ENCODE data around the gene SYT7.

Gene SYT7

DNA sequence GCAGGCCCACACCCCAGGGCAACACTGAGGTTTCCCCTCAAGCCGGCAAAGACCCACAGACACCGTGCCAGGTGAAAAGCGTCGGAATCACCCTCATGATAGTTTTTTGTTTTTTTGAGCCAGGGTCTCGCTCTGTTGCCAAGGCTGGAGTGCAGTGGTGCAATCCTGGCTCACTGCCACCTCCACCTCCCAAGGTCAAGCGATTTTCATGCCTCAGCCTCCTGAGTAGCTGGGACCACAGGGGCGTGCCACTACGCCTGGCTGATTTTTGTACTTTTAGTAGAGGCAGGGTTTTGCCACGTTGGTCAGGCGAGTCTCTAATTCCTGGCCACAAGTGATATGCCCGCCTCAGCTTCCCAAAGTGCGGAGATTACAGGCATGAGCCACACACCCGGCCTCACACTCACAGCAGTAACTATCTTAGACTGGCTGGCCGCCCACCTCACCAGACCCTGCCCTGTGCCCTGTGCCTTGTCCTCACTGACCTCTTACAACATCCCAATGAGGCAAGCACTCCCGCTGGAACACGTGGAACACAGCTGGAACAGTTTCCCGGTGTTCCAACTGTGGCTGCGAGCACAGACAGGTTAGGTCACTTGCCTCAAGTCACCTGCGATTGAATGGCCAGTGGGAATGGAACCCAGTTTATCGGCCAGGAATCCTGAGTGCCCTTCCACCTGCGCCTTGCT lies 51.2 kb downstream of the SYT7 start:
- Histone ChIP-seq H3K9me3 (replicated peaks; ENCODE audit: low read length) (no peaks in the 10 kb centered on the region), H3K36me3 (ENCODE audit: insufficient read depth, low read length) (no peaks in the 10 kb centered on the region), H3K4me2 (ENCODE audit: low read length) (no peak overlapping the region), H3K27me3 (ENCODE audit: control insufficient read depth, insufficient read depth, low read length) (peaks cover 72% of the 10 kb centered on the region), H3K4me3 (ENCODE audit: low read length) (no peak overlapping the region), H3K9ac (ENCODE audit: low read depth, low read length) (no peak overlapping the region), H3K4me1 (ENCODE audit: control insufficient read depth, insufficient read depth, low read length) (no peaks in the 10 kb centered on the region)

DNA sequence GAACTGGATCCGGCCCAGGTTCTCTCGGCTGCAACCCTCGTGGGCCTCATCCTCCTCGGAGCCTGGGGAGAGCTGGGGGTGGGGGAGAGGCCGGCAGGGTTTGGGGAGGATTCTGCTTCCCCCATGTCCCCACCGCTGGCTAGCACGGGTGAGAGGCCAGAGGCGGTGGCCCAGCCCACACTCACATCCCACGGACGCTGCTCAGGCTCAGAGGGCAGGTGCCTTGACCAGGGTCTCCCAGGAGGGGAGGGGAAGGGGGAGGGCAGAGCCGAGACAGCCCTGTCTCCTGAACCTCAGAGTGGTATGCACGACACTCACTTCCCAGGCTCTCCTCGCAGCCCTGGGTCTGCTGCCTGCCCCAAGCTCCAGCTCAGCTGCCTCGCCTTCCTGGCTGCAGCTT lies 52.8 kb downstream of the SYT7 start:
- H3K9ac ChIP-seq (ENCODE audit: low read depth, low read length): no peak overlapping the region
- no peaks in the 10 kb centered on the region for H3K9me3 ChIP-seq (replicated peaks; ENCODE audit: low read length)
- H3K36me3 ChIP-seq (ENCODE audit: insufficient read depth, low read length): no peaks in the 10 kb centered on the region
- no peaks in the 10 kb centered on the region for H3K4me1 ChIP-seq (ENCODE audit: control insufficient read depth, insufficient read depth, low read length)
- peaks cover 72% of the 10 kb centered on the region for H3K27me3 ChIP-seq (ENCODE audit: control insufficient read depth, insufficient read depth, low read length)
- no peak overlapping the region for H3K4me2 ChIP-seq (ENCODE audit: low read length)
- no peak overlapping the region for H3K4me3 ChIP-seq (ENCODE audit: low read length)

DNA sequence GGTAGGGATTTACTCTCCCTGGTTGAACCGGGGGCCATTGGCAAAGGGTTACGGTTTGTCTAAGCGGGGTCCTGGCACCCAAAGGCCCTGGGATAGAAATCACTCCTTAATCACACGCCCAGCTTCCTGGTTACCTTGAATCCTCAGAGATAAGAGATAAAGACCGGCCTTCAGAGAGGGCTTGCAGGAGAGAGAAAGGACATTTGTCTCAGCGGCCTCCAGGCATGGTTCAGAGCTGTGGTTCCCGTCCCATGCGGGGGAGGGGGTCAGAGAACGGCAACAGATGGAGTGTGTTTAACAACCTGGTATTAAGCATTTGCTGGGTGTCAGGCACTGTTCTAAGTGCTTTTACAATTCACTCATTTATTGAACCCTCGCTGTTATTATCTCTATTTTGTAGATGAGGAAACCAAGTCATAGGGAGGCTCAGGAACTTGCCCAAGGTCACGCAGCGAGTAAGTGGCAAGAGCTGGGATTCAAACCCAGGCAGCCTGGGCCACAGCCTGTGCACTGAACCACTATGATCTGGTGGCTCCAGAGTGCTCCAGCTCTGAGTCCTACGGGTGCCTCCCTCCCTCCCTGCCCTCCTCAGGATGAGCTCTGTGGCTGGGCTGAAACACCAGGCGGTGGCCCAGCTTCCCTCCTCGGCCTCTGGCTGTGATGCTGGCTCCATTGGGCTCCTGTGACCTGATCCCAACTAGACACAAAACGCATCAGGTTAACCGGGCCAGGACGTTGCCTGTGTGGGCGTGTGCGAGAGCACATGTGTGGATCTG lies 53.7 kb downstream of the SYT7 start:
- Histone ChIP-seq H3K27me3 (ENCODE audit: control insufficient read depth, insufficient read depth, low read length) (peaks cover 74% of the 10 kb centered on the region), H3K9me3 (replicated peaks; ENCODE audit: low read length) (no peaks in the 10 kb centered on the region), H3K4me1 (ENCODE audit: control insufficient read depth, insufficient read depth, low read length) (no peaks in the 10 kb centered on the region), H3K9ac (ENCODE audit: low read depth, low read length) (no peak overlapping the region), H3K4me2 (ENCODE audit: low read length) (no peak overlapping the region), H3K36me3 (ENCODE audit: insufficient read depth, low read length) (no peaks in the 10 kb centered on the region), H3K4me3 (ENCODE audit: low read length) (no peak overlapping the region)

DNA sequence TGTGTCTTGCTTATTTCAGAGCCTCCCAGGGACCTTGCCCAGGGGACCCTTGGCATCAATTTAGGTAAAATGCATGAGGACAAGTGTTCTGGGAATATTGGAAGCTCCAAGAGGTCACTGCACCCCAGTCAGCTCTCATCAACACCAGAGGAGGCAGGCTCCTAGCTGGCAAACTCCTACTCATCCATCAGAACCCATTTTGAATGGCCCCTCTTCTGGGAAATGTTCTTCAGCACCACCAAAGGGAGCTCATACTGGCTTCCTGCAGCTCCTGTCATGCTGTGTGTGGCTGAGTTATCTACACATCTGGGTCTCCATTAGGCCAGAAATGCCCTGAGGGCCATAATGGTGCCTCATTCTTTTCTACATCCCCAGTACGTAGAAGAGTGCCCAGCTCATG lies 54.6 kb downstream of the SYT7 start:
- no peak overlapping the region for H3K9ac ChIP-seq (ENCODE audit: low read depth, low read length)
- no peaks in the 10 kb centered on the region for H3K9me3 ChIP-seq (replicated peaks; ENCODE audit: low read length)
- H3K27me3 ChIP-seq (ENCODE audit: control insufficient read depth, insufficient read depth, low read length): peaks cover 74% of the 10 kb centered on the region
- no peaks in the 10 kb centered on the region for H3K4me1 ChIP-seq (ENCODE audit: control insufficient read depth, insufficient read depth, low read length)
- H3K4me2 ChIP-seq (ENCODE audit: low read length): no peak overlapping the region
- no peaks in the 10 kb centered on the region for H3K36me3 ChIP-seq (ENCODE audit: insufficient read depth, low read length)
- no peak overlapping the region for H3K4me3 ChIP-seq (ENCODE audit: low read length)

DNA sequence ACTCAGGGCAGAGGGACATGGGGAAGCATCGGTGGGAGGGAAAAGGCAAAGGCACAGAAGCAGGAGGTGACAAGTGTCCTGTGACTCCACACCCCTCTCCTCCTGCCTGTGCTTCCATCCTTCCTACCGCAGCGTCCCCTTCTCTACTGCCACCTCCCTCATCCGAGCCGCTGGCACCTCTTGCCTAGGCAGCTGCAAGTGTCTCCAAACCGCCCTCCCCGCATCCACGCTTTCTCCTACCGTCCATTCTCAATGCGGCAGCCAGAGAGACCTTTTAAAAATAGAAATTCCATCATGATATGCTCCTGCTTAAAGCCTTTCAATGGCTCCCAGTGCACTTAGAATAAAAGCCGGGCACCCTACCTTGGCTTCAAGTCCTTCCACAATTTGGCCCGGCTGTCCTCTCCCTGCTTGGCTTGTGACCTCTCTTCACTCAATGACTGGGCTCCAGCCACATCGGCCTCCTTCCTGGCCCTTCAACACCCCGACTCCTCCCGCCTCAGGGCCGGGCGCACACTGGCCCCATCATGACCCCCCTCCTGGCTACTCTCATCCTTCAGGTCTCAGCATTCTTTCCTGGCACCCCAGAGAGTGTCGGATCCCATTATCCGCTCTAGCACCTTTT lies 55.8 kb downstream of the SYT7 start:
- no peaks in the 10 kb centered on the region for H3K9me3 ChIP-seq (replicated peaks; ENCODE audit: low read length)
- H3K36me3 ChIP-seq (ENCODE audit: insufficient read depth, low read length): no peaks in the 10 kb centered on the region
- no peaks in the 10 kb centered on the region for H3K4me1 ChIP-seq (ENCODE audit: control insufficient read depth, insufficient read depth, low read length)
- no peak overlapping the region for H3K4me2 ChIP-seq (ENCODE audit: low read length)
- H3K4me3 ChIP-seq (ENCODE audit: low read length): no peak overlapping the region
- H3K27me3 ChIP-seq (ENCODE audit: control insufficient read depth, insufficient read depth, low read length): peaks cover 64% of the 10 kb centered on the region
- no peak overlapping the region for H3K9ac ChIP-seq (ENCODE audit: low read depth, low read length)

DNA sequence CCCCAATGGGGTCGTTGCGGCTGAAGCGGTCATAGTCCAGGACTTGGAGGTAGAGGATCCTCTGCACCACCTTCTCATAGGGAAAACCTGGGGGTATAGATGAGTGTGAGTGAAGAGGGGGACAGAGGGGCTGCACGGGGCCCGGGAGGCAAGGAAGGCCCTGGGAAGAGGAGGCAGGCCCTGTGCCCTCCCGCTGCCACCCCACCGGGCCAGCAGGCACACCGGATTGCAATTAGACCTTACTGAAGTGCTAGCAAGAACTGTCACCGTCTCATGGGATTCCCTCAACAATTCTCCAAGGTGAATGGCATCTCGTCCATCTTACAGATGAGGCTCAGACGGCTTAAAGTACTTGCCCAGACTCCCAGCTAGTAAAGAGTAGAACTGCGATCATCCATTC lies 56.4 kb downstream of the SYT7 start:
- Histone ChIP-seq H3K4me3 (ENCODE audit: low read length) (no peak overlapping the region), H3K9ac (ENCODE audit: low read depth, low read length) (no peak overlapping the region), H3K4me2 (ENCODE audit: low read length) (no peak overlapping the region), H3K4me1 (ENCODE audit: control insufficient read depth, insufficient read depth, low read length) (no peaks in the 10 kb centered on the region), H3K9me3 (replicated peaks; ENCODE audit: low read length) (no peaks in the 10 kb centered on the region), H3K36me3 (ENCODE audit: insufficient read depth, low read length) (no peaks in the 10 kb centered on the region), H3K27me3 (ENCODE audit: control insufficient read depth, insufficient read depth, low read length) (peaks cover 60% of the 10 kb centered on the region)

DNA sequence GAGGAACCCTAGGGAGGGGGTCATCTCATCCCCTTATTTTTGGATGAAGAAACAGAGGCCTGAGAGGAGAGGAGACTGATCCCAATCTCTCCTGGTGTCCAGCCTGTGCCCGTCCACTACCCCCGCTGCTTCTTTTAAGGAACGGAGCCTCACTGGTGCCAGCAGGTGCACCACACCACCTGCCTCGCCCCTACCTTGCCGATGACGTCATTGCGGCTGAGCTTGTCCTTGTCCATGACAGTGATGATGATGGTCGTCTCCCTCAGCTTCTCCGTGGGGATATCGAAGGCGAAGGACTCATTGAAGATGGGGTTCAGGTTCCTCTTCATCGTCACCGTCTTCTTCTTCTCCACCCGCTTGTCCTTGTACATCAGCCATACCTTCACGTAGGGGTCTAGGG lies 58.0 kb downstream of the SYT7 start:
- H3K4me2 ChIP-seq (ENCODE audit: low read length): no peak overlapping the region
- H3K27me3 ChIP-seq (ENCODE audit: control insufficient read depth, insufficient read depth, low read length): peaks cover 46% of the 10 kb centered on the region
- no peaks in the 10 kb centered on the region for H3K9me3 ChIP-seq (replicated peaks; ENCODE audit: low read length)
- H3K36me3 ChIP-seq (ENCODE audit: insufficient read depth, low read length): no peaks in the 10 kb centered on the region
- no peaks in the 10 kb centered on the region for H3K4me1 ChIP-seq (ENCODE audit: control insufficient read depth, insufficient read depth, low read length)
- no peak overlapping the region for H3K9ac ChIP-seq (ENCODE audit: low read depth, low read length)
- H3K4me3 ChIP-seq (ENCODE audit: low read length): no peak overlapping the region

DNA sequence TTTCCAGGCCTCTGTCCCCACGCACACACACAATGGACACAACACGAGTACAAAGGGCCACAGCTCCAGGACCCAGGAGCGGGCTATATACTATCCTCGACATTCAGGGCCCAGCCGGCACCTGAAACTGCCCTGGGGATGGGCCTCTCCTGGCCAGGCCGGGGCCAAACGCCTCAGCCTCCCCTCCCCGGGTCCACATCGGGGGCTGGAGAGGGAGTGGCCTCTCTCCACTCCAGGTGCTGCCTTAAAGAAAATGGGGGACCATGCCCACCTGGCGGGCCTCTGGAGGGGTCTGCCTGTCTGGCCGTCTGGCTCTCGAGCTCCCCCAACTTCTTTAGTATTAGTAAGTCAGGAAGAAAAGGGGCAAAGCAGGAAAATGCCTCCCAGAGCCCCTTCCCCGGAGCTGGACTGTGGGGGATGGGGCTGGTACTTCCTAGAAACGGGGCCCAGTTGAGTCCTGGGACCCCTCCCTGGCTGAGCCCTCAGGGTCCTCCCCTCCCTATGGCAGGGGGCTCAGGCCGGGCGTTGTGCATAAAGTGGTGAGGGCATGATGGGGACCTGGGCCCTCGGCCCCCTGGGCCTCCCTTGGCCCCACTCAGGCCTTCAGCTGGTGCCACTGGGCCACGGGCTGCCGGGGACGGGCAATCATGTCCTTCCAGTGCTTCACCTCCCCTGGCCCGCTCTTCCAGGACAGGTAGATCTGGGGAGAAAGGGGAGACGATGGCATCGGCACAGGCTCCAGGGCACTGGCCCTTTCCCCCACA lies 62.7 kb downstream of the SYT7 start:
- Histone ChIP-seq H3K9me3 (replicated peaks; ENCODE audit: low read length) (no peaks in the 10 kb centered on the region), H3K4me1 (ENCODE audit: control insufficient read depth, insufficient read depth, low read length) (no peaks in the 10 kb centered on the region), H3K4me3 (ENCODE audit: low read length) (no peak overlapping the region), H3K4me2 (ENCODE audit: low read length) (no peak overlapping the region), H3K36me3 (ENCODE audit: insufficient read depth, low read length) (no peaks in the 10 kb centered on the region), H3K9ac (ENCODE audit: low read depth, low read length) (no peak overlapping the region), H3K27me3 (ENCODE audit: control insufficient read depth, insufficient read depth, low read length) (peaks cover 17% of the 10 kb centered on the region)

DNA sequence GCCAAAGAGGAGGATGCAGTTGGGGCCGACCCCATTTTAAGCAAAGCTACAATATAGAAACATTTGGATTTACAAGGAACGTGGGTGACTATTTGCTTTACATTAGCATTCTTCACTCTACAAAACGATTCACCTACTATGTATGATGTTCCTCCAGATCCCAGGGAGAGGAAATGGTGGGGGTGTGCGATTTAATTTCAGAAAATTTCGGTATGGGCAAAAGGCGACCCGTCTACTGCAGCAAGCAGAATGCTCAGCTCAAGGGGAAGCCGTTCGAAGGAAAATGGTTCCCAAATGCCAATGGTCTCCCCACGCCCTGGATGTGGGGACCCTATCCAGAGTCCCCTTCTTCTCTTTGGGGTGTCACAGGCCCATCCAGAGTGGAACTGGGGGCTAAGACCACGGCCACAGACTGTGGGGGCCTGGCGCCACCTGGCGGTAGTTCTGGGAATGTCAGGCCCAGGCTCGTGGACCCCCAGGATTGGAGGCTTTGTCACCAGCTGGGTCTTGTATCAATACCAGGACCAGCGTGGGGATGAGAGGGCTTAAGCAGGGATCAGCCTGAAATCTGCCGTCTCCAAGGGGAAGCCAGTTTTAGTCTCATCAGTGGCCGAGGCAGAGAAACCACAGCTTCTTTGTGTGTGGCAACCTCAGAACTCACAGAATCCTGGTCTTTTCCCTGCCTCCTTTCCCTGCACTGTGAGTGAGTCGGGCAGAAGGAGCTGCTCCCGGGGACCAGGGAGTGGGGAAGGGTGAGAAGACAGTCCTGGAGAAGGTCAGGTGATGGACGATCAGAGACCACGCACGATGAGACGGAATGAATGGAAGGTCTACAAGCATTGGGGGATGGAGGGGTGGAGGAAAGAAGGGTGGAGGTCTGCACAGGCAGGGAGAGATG lies 64.0 kb downstream of the SYT7 start:
- H3K9me3 ChIP-seq (replicated peaks; ENCODE audit: low read length): no peaks in the 10 kb centered on the region
- H3K4me1 ChIP-seq (ENCODE audit: control insufficient read depth, insufficient read depth, low read length): no peaks in the 10 kb centered on the region
- peaks cover 16% of the 10 kb centered on the region for H3K27me3 ChIP-seq (ENCODE audit: control insufficient read depth, insufficient read depth, low read length)
- no peak overlapping the region for H3K4me2 ChIP-seq (ENCODE audit: low read length)
- no peak overlapping the region for H3K9ac ChIP-seq (ENCODE audit: low read depth, low read length)
- no peaks in the 10 kb centered on the region for H3K36me3 ChIP-seq (ENCODE audit: insufficient read depth, low read length)
- H3K4me3 ChIP-seq (ENCODE audit: low read length): no peak overlapping the region

DNA sequence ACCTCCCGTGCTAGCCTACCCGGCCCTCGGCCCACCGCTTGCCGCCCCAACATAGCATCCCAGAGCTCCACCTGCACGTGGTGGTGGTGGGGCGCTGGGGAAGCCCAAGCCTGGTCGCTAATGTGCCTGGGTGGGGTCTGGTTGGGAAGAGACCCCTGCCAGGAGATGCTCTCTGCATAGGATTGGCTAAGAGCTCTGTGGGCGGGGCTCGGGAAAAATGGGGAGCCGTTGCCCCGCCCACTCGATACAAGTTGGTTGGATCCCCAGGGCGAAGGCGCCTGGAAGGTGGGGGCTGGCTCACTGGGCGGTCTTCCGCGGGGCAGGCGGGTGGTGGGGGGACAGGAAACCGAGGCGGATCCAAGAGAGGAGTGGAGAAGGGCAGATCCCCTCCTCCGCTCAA lies 64.7 kb downstream of the SYT7 start:
- Histone ChIP-seq H3K27me3 (ENCODE audit: control insufficient read depth, insufficient read depth, low read length) (peaks cover 23% of the 10 kb centered on the region), H3K36me3 (ENCODE audit: insufficient read depth, low read length) (no peaks in the 10 kb centered on the region), H3K9ac (ENCODE audit: low read depth, low read length) (no peak overlapping the region), H3K4me3 (ENCODE audit: low read length) (no peak overlapping the region), H3K4me2 (ENCODE audit: low read length) (no peak overlapping the region), H3K9me3 (replicated peaks; ENCODE audit: low read length) (no peaks in the 10 kb centered on the region), H3K4me1 (ENCODE audit: control insufficient read depth, insufficient read depth, low read length) (no peaks in the 10 kb centered on the region)
